Gastroesophageal sphincter (tissue), 3 donors: Measurements from ENCODE around the gene NAB2.
"Not testable (repeated sequence)": the region's sequence is repeated elsewhere in the genome, so short reads cannot be mapped to it uniquely, and the experiment has no call there.

Source experiments
- CTCF ChIP-seq, 4 experiments: fragments of 200-600 bp in 2 of 4; fragments of 450-650 bp in 2 of 4; sonication (generic) in 1 of 4; IDR thresholded peaks; one replicate each; pipeline ENCODE4 v1.5.1; 2017 to 2019; ENCODE audit warnings: antibody characterized with exemption in 4 of 4, mild to moderate bottlenecking in 2 of 4, moderate library complexity in 2 of 4
- EP300 ChIP-seq: sonication (generic); formaldehyde crosslinking; IDR thresholded peaks from one replicate; pipeline ENCODE4 v1.6.1; 2017; ENCODE audit warnings: antibody characterized with exemption, mild to moderate bottlenecking
- POLR2A ChIP-seq, 2 donors: fragments of 450-650 bp; IDR thresholded peaks; one replicate each; pipeline ENCODE4 v1.6.1; 2017; ENCODE audit warnings: antibody characterized with exemption in 2 of 2, mild to moderate bottlenecking in 2 of 2, moderate library complexity in 1 of 2
- POLR2AphosphoS5 ChIP-seq: sonication (generic); formaldehyde crosslinking; IDR thresholded peaks from one replicate; pipeline ENCODE4 v1.6.1; 2017; ENCODE audit warnings: antibody characterized with exemption

- TF ChIP-seq POLR2A (IDR thresholded peaks at IDR 0.05); POLR2AphosphoS5; CTCF (IDR thresholded peaks at IDR 0.05); EP300: not testable (repeated sequence)
These were observed 15.1 kb upstream of the NAB2 start for GRCh38 chr12:57073566-57074450.
